Calu3 (cell line): ENCODE measurements around the gene CATSPERZ. TPM values are rescaled to one million over a fixed set of nuclear protein-coding genes. Genes with fewer than 3 reads are reported as not detected.

Experiments used
- BruUV-seq: library from RNA; stranded (reverse); fragments of 400-500 nt; replicated peaks from 2 replicates; lab custom pipeline; 2021; lab: Mats Ljungman, UMichigan
- CTCF ChIA-PET: fragments of 300-600 bp; sonication (Branson Sonifier 250); formaldehyde crosslinking; loops from one replicate; lab custom pipeline; 2022; ENCODE audit warnings: antibody characterized with exemption; lab: Charles Lee
- DNase-seq: peaks from one replicate; pipeline ENCODE4 v3.0.0; 2022
- H3K27ac Mint-ChIP-seq: one replicate; pipeline ENCODE4 v1.8.0; 2022; ENCODE audit warnings: mixed read lengths; ENCODE audit not compliant: unreplicated experiment
- H3K27me3 Mint-ChIP-seq: one replicate; pipeline ENCODE4 v1.8.0; 2022; ENCODE audit warnings: mixed read lengths; ENCODE audit not compliant: unreplicated experiment
- H3K36me3 Mint-ChIP-seq: one replicate; pipeline ENCODE4 v1.8.0; 2022; ENCODE audit warnings: mild to moderate bottlenecking, moderate library complexity, mixed read lengths; ENCODE audit not compliant: insufficient read depth, unreplicated experiment
- H3K4me1 Mint-ChIP-seq: one replicate; pipeline ENCODE4 v1.8.0; 2022; ENCODE audit warnings: mild to moderate bottlenecking, low read depth, mixed read lengths; ENCODE audit not compliant: unreplicated experiment
- H3K4me3 Mint-ChIP-seq: one replicate; pipeline ENCODE4 v1.8.0; 2022; ENCODE audit warnings: mild to moderate bottlenecking, low read depth, moderate library complexity, mixed read lengths; ENCODE audit not compliant: unreplicated experiment
- H3K9me3 Mint-ChIP-seq: one replicate; pipeline ENCODE4 v1.8.0; 2022; ENCODE audit warnings: low read depth, mixed read lengths; ENCODE audit not compliant: unreplicated experiment
- intact Hi-C: fragments of 100-400 bp; cut with micrococcal nuclease; formaldehyde crosslinking; loops from one replicate; pipeline ENCODE4 v1.10.0; 2022; ENCODE audit not compliant: unreplicated experiment
- total RNA-seq: library from RNA; stranded (reverse); gene quantifications from 2 replicates; pipeline ENCODE4 v1.2.3, GENCODE V29; 2022
- TF ChIP-seq, protein P1 (sequence below): fragments of 200-600 bp; IDR thresholded peaks from one replicate; pipeline ENCODE4 v1.8.0; 2022; ENCODE audit warnings: antibody characterized with exemption; ENCODE audit not compliant: unreplicated experiment

Gene CATSPERZ
- total RNA-seq, 1 experiment from 2014 or later = 0.85 TPM

DNA sequence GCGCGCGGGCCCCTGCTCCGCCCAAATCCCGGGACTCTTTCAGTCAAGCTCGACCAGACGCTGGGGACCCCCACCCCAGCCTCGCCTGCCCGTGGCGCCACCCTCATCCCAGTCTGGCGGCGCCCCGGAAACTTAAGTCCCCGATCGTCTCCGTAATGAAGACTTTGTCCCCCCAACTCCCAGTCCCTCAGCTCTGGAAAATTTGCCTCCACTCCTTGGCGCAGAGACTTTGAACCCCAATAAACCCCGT lies 48.5 kb upstream of the CATSPERZ start:
- H3K4me1 Mint-ChIP-seq = peaks cover 11% of the 10 kb centered on the region
- CTCF ChIA-PET = interaction anchor here (0.9 to 1.8 kb wide), 6 partner anchors 10 to 53 kb away, joined by 3 to 16 read pairs (median 6); partner anchors contain the start of genes BAD and FKBP2
- H3K9me3 Mint-ChIP-seq = no peaks in the 10 kb centered on the region
- no TSS peak for BruUV-seq
- H3K27ac Mint-ChIP-seq = peak overlapping the region; percentile 74
- H3K36me3 Mint-ChIP-seq = peaks cover 72% of the 10 kb centered on the region
- intact Hi-C loops = no loop called here
- peak overlapping the region; percentile 90 for H3K4me3 Mint-ChIP-seq
- no peak for DNase-seq
- TF ChIP-seq, protein P1, sequence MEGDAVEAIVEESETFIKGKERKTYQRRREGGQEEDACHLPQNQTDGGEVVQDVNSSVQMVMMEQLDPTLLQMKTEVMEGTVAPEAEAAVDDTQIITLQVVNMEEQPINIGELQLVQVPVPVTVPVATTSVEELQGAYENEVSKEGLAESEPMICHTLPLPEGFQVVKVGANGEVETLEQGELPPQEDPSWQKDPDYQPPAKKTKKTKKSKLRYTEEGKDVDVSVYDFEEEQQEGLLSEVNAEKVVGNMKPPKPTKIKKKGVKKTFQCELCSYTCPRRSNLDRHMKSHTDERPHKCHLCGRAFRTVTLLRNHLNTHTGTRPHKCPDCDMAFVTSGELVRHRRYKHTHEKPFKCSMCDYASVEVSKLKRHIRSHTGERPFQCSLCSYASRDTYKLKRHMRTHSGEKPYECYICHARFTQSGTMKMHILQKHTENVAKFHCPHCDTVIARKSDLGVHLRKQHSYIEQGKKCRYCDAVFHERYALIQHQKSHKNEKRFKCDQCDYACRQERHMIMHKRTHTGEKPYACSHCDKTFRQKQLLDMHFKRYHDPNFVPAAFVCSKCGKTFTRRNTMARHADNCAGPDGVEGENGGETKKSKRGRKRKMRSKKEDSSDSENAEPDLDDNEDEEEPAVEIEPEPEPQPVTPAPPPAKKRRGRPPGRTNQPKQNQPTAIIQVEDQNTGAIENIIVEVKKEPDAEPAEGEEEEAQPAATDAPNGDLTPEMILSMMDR = no peak
- H3K27me3 Mint-ChIP-seq = no peaks in the 10 kb centered on the region

DNA sequence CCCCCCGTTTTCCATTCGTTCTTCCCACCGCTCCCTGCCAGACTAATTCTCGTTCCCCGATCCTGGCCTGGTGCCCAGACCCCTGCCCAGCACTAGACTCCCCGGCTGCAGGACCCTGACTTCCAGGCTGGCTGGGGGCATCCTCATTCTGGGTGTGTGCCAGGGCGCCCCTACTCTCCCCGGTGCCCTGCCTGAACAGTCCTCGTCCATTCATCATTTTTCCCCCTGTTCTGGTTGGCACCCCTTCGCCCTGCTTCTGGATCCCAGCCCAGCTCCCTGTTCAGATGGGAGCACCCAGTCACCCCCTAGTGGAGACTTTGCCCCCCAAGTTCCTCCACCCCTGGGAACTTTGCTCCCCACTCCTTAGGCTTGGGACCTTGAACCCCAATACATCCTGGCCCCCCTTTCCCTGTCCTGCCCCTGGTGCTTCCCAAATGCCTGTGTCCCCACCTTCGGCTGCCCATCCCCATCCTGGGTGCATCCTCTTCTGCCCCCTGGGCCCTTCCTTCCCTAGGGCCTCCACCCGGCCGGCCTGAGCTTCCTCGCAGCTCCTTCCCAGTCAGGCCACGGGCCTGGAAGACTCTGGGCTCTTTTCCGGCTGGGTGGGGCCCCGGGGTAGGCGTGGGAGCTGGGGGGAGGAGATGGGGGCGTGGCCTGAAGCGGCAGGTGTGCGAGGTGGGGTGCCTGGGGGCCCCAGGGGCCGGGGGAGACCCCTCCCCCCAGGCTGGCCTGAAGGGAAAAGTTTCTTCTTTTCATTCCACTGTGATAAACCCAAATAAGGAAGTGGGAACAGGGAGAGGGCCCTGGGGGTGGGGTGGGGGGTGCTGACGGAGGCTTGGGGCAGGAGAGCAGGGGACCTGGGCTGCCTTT lies 47.9 kb upstream of the CATSPERZ start:
- DNase-seq = peak; percentile 75
- Mint-ChIP-seq H3K27me3 (no peaks in the 10 kb centered on the region), H3K27ac (peak overlapping the region; percentile 74), H3K4me1 (peaks cover 11% of the 10 kb centered on the region), H3K9me3 (no peaks in the 10 kb centered on the region), H3K36me3 (peaks cover 66% of the 10 kb centered on the region), H3K4me3 (peak overlapping the region; percentile 90)
- CTCF ChIA-PET = interaction anchor here (0.7 to 1.8 kb wide), 6 partner anchors 11 to 103 kb away, joined by 3 to 16 read pairs (median 6); partner anchors contain the start of gene FKBP2
- BruUV-seq = no TSS peak
- TF ChIP-seq, protein P1 = no peak
- intact Hi-C loops = no loop called here

DNA sequence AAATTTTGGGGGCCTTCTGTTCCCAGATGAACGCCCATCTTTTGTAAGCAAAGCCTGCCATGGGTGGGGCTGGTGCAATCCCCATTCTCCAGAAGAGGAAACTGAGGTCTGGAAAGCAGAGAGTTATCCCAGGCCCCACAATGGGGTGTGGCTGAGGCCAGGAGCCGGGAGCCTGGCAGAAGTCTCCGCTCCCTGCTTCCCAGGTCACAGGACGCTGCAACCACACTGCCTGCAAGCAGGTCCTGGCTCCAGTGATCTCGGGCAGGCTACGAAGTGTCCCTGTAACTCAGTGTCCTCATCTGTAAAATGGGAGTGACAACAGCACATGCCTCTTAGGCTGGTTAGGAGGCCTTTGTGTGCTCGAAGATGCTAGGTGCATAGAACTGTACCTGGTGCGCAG lies 47.1 kb upstream of the CATSPERZ start:
- BruUV-seq = no TSS peak
- Mint-ChIP-seq H3K4me3 (peak overlapping the region; percentile 90), H3K4me1 (peaks cover 4% of the 10 kb centered on the region), H3K27me3 (no peaks in the 10 kb centered on the region), H3K27ac (no peak overlapping the region), H3K36me3 (peaks cover 58% of the 10 kb centered on the region), H3K9me3 (no peaks in the 10 kb centered on the region)
- CTCF ChIA-PET = no interaction called here
- intact Hi-C loops = no loop called here
- TF ChIP-seq, protein P1 = no peak
- no peak for DNase-seq

DNA sequence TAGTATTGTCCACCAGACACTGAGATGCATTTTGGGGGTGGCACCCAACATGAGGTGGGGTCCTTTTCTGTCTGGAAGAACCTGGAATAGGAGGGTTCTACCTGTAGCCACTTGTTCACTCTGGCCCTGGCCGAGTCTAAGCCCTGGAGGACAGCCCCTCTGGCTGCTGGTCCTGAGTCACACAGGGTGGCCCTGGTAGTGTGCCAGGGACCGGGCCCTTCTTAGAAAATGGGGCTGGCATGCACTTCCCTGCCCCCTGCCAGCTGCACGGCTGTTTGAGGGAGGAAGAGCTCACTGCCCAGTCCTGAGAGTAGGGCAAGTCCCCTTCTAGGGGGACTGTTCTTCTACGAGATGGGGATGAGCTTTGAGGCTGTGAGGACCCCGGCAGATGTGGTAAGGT lies 46.7 kb upstream of the CATSPERZ start:
- intact Hi-C loops = no loop called here
- no peaks in the 10 kb centered on the region for H3K27me3 Mint-ChIP-seq
- H3K4me1 Mint-ChIP-seq = no peaks in the 10 kb centered on the region
- BruUV-seq = no TSS peak
- peaks cover 54% of the 10 kb centered on the region for H3K36me3 Mint-ChIP-seq
- no peak for DNase-seq
- TF ChIP-seq, protein P1 = no peak
- H3K27ac Mint-ChIP-seq = no peak overlapping the region
- H3K9me3 Mint-ChIP-seq = no peaks in the 10 kb centered on the region
- peak overlapping the region; percentile 42 for H3K4me3 Mint-ChIP-seq
- CTCF ChIA-PET = no interaction called here
